Sciatic nerve (tissue), 2 donors: ENCODE results near the gene LCE1C. TPM values are rescaled to one million over a fixed set of nuclear protein-coding genes. Genes with fewer than 3 reads are reported as not detected.

Experiments
- ATAC-seq: fragments of 200-7000 bp; cut with Tn5 transposase; one replicate; pipeline ENCODE4 v1.9.1; 2020; ENCODE audit warnings: mild to moderate bottlenecking, moderate library complexity
- DNase-seq: peaks from one replicate; pipeline ENCODE4 v3.0.0-alpha.2; 2020; ENCODE audit warnings: low spot score
- intact Hi-C: fragments of 100-400 bp; cut with DNase I; formaldehyde crosslinking; loops from one replicate; pipeline ENCODE4 v1.14.2; 2022
- total RNA-seq: library from RNA; stranded (reverse); fragmentation: NEBNext Ultra II Directional; extraction: Animal tissue kit (Norgen Biotek cat#: 25700); gene quantifications from one replicate; pipeline ENCODE4 v1.2.1, GENCODE V29; 2021
- donor health status: DM: no; HTN: no; CAD: no.
- donor health status: DM: no; HTN: no; CAD: no.

LCE1C gene
- total RNA-seq, 1 donor from 2014 or later, result not detected

DNA sequence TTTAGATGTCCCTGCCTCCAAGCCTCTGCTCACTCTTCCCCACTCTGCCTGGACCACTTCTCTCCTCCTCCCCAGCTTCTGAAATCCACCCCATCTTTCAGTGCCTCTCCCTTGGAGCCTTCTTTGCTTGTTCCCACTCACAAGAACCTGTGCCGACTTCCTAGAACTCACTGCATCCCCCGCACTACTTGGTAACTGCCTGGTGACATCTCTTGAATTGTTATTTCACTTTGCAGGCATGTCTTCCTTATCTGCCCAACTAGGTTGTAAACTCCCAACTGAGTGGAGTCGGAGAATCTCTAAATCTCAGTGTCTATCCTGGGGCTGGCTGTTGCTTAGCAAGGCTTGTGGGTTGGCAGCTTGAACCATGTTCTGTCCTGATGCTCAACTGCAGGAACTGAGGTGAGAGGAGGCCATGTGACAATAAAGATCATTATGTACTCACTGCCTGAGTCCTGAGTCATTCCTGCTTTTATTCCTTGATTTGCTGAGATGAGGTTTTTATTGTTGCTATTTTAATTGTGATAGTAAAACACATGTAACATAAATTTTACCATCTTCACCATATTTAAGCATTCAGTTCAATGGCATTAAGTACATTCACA, 44.7 kb downstream of the LCE1C start:
- no peak for ATAC-seq
- intact Hi-C loops, result no loop called here
- no peak for DNase-seq

DNA sequence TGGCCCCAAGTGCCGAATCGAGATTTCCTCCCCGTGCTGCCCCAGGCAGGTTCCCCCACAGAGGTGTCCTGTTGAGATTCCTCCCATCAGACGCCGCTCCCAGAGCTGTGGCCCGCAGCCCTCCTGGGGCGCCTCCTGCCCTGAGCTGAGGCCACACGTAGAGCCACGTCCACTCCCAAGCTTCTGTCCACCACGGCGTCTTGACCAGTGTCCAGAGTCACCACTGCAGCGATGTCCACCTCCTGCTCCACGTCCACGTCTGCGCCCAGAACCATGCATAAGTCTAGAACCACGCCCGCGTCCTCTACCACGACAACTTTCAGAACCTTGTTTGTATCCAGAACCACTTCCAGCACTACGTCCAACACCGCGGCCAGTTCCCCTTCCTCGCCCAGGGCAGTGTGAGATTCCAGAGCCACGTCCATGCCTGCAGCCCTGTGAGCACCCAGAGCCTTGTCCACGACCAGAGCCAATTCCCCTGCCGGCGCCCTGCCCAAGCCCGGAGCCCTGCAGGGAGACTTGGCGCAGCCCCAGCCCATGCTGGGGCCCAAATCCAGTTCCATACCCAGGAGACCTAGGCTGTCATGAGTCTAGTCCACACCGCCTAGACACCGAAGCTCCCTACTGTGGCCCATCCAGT, 45.8 kb downstream of the LCE1C start:
- DNase-seq, result no peak
- intact Hi-C loops, result no loop called here
- no peak for ATAC-seq

DNA sequence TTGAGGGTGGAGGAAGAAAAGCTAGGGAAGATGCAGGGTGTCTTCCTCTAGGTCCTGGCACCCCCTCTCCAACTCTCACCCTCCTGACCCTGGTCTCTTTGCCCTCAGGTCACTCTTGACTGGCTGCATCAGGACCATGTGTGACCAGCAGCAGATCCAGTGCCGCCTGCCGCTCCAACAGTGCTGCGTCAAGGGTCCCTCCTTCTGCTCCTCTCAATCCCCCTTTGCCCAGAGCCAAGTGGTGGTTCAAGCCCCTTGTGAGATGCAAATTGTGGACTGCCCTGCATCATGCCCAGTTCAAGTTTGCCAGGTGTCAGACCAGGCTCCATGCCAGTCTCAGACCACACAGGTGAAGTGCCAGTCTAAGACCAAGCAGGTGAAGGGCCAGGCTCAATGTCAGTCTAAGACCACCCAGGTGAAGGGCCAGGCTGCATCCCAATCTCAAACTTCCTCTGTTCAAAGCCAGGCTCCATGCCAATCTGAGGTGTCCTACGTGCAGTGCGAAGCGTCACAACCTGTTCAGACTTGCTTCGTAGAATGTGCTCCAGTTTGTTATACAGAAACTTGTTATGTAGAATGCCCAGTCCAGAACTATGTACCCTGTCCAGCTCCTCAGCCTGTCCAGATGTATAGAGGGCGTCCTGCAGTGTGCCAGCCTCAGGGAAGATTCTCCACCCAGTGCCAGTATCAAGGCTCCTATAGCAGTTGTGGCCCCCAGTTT, 46.8 kb downstream of the LCE1C start:
- DNase-seq (no peak), ATAC-seq (no peak)
- intact Hi-C loops, result no loop called here

DNA sequence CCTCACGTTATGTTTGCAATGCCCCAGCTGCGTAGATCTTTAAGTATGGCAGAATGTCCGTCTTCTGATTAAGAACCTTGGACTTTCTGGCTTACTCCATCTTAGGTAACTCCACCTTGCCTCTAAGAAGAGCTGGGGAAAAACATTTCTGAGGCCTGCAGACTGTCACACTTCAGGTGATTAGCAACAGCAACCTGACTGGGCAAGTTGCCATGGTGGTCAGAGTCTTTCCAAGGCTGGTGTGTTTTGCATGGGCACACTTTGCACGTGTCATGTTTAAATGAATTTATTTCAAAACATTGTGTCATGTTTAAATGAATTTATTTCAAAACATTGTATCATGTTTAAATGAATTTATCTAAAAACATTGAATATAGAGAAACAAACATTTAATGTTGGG, 47.8 kb downstream of the LCE1C start:
- DNase-seq (no peak), ATAC-seq (no peak)
- intact Hi-C loops, result no loop called here

DNA sequence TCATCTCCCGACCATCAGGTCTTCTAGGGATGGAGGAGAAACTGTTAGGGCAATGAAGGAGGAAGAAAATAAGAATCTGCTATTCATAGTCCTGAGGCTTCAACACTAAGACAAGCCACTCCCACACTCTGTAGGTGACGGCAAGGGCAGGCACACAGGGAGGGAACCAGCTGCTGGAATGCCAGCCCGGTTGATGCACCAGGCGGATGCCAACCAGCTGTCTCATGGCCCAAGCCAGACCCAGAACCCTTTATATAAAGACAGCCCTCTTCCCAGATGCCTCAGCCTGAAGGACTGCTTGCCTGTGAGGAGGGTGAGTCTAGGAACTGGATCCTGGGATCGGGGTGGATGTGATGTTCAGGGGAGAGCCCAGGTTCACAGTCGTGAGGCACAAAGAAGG, 48.7 kb downstream of the LCE1C start, which contains the start of gene KPRP:
Gene KPRP (plus strand): TSS at position 279 of the 400 bp plus-strand sequence. CDS start 1,564 bp downstream, outside the sequence.
- intact Hi-C loops, result no loop called here
- no peak for ATAC-seq

DNA sequence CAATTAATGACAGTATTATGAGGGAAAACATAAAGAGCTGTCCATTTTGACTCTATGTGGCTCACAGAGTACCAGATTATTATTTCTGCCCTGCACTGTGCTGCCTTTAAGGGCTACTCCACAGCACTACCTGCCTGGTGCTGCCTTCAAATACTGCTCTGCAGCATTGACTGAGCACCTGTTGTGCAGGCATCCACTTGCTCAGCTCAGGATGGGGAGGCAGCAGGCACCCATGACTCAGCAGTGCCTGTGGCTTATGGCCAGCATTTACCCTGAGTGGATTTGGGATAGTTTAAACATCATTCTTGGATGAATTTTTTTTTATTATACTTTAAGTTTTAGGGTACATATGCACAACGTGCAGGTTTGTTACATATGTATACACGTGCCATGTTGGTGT, 49.6 kb downstream of the LCE1C start:
- intact Hi-C loops, result no loop called here
- ATAC-seq (no peak), DNase-seq (no peak)

More for the DNA sequence above, 48.7 kb downstream of the LCE1C start, which contains the start of gene KPRP:
- DNase-seq, result no peak

Other genes starting within 250 kb of the LCE1C start
- not detected for gene LCE3E, start 239.9 kb downstream of the LCE1C start, total RNA-seq
- not detected for gene LCE3D, start 226.1 kb downstream of the LCE1C start, total RNA-seq
- gene LCE3C, start 206.4 kb downstream of the LCE1C start, total RNA-seq, result not detected
- not detected for gene LCE3B, start 192.8 kb downstream of the LCE1C start, total RNA-seq
- not detected for gene LCE3A, start 183.5 kb downstream of the LCE1C start, total RNA-seq
- not detected for gene LCE2D, start 143.3 kb downstream of the LCE1C start, total RNA-seq
- gene LCE2C, start 131.4 kb downstream of the LCE1C start, total RNA-seq, result not detected
- gene LCE2B, start 120.5 kb downstream of the LCE1C start, total RNA-seq, result not detected
- gene LCE2A, start 108.3 kb downstream of the LCE1C start, total RNA-seq, result not detected
- not detected for gene LCE4A, start 98.5 kb downstream of the LCE1C start, total RNA-seq
- not detected for gene KPRP, start 48.6 kb downstream of the LCE1C start, total RNA-seq
- gene LCE1F, start 31.5 kb downstream of the LCE1C start, total RNA-seq, result not detected
- gene LCE1E, start 20.4 kb downstream of the LCE1C start, total RNA-seq, result not detected
- not detected for gene LCE1D, start 9.9 kb downstream of the LCE1C start, total RNA-seq
- not detected for gene LCE1B, start 5.3 kb upstream of the LCE1C start, total RNA-seq
- not detected for gene LCE1A, start 20.8 kb upstream of the LCE1C start, total RNA-seq
- gene LCE6A, start 36.2 kb upstream of the LCE1C start, total RNA-seq, result not detected
- not detected for gene LCE7A, start 53.3 kb upstream of the LCE1C start, total RNA-seq
- not detected for gene SMCP, start 71.7 kb upstream of the LCE1C start, total RNA-seq
- gene IVL, start 101.9 kb upstream of the LCE1C start, total RNA-seq, result not detected
- gene SPRR5, start 140.6 kb upstream of the LCE1C start, total RNA-seq, result not detected
- gene SPRR4, start 164.0 kb upstream of the LCE1C start, total RNA-seq, result not detected
- not detected for gene SPRR1A, start 177.4 kb upstream of the LCE1C start, total RNA-seq
- gene SPRR3, start 195.1 kb upstream of the LCE1C start, total RNA-seq, result 0.45 TPM
- not detected for gene SPRR1B, start 224.6 kb upstream of the LCE1C start, total RNA-seq
- gene SPRR2D, start 234.5 kb upstream of the LCE1C start, total RNA-seq, result not detected